Skin epidermis (tissue), 12 donors: ENCODE results near the gene ANKRD34A.

ENCODE experiments used
- H3K27ac ChIP-seq, 21 experiments: fragments of 200-600 bp; sonication (generic) in 11 of 21; one replicate each; pipeline ENCODE4 v1.5.0; 2020; ENCODE audit warnings: mild to moderate bottlenecking in 3 of 21, inconsistent platforms in 2 of 21, moderate library complexity in 2 of 21
- H3K4me3 ChIP-seq, 7 experiments: fragments of 200-600 bp; sonication (generic) in 2 of 7; one replicate each; pipeline ENCODE4 v1.5.0; 2020; ENCODE audit warnings: inconsistent platforms in 2 of 7, mild to moderate bottlenecking in 2 of 7, moderate library complexity in 1 of 7

Gene ANKRD34A

GRCh38 chr1:145977486-145978470 lies 13.4 kb upstream of the ANKRD34A start:
- peak overlapping the region in 20 of 21 experiments; percentile 80 to 98 (median 90) for H3K27ac ChIP-seq
- no peak overlapping the region for H3K4me3 ChIP-seq

GRCh38 chr1:145977016-145977415 lies 12.6 kb upstream of the ANKRD34A start:
- Histone ChIP-seq H3K27ac (peak overlapping the region in 12 of 21 experiments; percentile 41 to 98 (median 92)), H3K4me3 (no peak overlapping the region)

- H3K27ac ChIP-seq = peak overlapping the region in 1 of 21 experiments; percentile 10
Measured at GRCh38 chr1:145975216-145975615, 10.8 kb upstream of the ANKRD34A start.

DNA sequence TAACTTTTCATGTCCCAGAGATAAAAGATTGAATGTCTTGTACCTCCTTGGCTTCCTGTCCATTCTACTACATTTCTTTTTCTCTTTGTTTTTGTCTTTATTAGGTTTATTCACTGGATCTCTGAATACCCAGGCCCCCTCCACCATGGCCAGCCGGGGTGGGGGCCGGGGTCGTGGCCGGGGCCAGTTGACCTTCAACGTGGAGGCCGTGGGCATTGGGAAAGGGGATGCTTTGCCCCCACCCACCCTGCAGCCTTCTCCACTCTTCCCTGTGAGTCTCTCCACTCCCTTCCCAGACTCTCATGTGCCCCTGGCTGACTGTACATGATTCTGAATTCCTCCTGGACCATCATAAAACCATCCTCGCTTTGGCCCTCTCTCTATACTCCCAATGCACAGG lies 10.3 kb upstream of the ANKRD34A start:
- H3K4me3 ChIP-seq = no peak overlapping the region

More at GRCh38 chr1:145975216-145975615, 10.8 kb upstream of the ANKRD34A start:
- H3K4me3 ChIP-seq = no peak overlapping the region

GRCh38 chr1:145972580-145972979 lies 8.2 kb upstream of the ANKRD34A start:
- Histone ChIP-seq H3K27ac (no peak overlapping the region), H3K4me3 (no peak overlapping the region)

More for the DNA sequence above, 10.3 kb upstream of the ANKRD34A start:
- peak overlapping the region in 1 of 21 experiments; percentile 10 for H3K27ac ChIP-seq

GRCh38 chr1:145967288-145967687 lies 2.9 kb upstream of the ANKRD34A start:
- no peak overlapping the region for H3K27ac ChIP-seq
- H3K4me3 ChIP-seq = no peak overlapping the region

DNA sequence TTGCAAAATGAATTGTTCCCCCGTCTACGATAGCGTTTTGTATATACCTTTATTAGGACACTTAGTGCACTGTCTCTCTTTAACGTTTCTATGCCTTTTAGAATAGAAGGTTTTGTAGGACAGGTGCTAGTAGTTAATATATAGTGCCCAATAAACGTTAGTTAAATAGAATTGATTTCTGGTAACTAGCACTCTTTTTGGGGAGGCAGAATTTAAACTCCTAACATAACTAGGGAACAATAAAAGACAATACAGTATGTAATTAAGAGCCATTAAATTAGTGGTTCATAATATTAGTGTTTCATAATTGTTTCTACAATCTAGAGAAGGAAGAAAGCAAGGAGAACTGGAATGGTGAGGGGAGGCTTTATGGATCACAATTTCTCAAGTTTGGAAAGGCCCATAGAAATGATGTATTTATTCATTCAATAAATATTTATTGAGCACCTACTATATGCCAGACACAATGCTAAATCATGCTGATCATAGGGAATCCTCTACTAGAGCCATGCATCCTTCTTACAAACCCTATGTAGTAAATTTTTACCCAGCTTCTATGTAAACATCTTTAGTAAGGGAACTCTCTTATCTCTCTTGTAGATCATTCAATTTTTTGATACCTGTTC lies 857 bp upstream of the ANKRD34A start:
- peak overlapping the region; percentile 36 to 60 (median 51) for H3K4me3 ChIP-seq
- H3K27ac ChIP-seq = peak overlapping the region in 20 of 21 experiments; percentile 56 to 92 (median 85)

DNA sequence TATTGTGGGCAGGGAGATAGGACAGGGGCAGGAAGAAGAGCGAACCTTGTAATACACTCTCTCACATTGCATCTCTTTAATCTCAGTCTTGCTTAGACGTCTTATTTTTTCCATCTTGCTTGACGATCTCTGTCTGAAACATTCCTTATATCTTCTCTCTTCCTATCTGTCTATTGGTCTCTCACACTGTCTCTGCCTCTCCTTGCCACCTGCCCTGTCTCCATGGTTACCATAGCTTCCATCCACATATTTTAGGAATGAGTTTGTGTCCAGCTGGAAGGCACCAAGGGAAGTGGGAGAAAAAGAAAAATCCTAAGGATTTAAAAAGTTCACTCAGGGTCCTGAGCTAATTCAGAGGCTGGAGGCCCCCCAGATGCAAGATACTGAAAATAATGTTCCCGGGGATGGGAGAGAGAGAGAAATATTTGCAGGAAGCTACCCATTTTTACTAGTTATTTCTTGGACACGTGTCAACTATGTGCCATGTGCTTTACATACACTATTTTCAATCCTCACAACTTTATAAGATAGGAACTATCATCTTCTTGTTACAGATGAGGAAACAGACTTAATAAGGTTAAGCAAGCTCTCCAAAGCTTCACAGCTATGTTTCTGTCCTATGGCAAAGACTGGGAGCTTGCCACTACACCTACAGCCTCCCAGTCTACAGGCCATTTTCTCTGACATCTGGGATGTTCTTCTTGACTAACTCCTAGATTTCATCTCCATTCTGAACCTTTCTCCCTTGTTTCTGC lies 933 bp downstream of the ANKRD34A start:
- Histone ChIP-seq H3K4me3 (peak overlapping the region in 5 of 7 experiments; percentile 51 to 60 (median 56)), H3K27ac (peak overlapping the region in 20 of 21 experiments; percentile 56 to 92 (median 85))

DNA sequence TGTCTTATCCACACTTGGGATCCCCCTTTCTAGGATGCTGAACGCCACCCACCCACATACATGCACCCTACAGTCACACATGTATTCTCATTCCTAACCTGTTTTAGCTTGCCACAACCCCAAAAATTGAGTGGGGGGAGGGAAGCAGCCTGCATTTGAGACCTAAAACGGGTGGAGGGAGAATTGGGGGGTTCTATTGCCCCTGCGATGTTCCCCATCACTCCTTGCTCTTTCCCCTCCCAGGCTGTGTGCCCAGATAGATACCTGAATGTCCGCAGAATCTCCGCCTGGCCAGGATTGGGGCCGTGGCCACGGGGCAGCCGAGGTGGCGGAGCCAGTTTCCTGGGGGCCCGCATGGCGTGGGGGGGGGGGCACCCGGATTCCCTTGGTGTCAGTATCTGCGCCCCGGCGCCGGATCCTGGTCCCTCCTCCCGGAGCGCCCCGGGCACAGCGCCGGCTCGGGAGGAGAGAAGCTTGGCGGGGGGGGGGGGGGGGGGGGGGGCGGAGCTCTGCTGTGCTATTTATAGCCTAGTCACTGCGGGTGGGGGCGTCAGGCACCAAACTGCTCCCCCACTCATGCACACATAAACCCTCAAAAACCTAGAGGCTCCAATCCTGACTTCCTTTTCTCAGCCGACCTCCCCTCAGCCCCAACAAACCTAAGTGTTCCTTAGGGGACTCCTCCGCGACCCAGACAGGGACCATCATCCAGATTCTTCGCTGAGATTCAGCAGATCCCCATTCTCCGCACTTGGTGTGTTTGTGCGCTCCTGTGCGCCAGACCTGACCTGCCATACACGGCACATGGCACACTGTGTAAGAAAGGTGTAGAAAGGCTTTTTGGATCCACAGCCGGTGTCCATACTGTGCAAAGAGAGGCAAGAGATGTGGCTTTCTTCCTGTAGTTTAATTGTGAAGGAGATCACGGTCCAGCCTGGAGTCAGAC lies 1.9 kb downstream of the ANKRD34A start:
- Histone ChIP-seq H3K27ac (peak overlapping the region in 13 of 21 experiments; percentile 9 to 92 (median 53)), H3K4me3 (peak overlapping the region; percentile 44 to 56 (median 51))

DNA sequence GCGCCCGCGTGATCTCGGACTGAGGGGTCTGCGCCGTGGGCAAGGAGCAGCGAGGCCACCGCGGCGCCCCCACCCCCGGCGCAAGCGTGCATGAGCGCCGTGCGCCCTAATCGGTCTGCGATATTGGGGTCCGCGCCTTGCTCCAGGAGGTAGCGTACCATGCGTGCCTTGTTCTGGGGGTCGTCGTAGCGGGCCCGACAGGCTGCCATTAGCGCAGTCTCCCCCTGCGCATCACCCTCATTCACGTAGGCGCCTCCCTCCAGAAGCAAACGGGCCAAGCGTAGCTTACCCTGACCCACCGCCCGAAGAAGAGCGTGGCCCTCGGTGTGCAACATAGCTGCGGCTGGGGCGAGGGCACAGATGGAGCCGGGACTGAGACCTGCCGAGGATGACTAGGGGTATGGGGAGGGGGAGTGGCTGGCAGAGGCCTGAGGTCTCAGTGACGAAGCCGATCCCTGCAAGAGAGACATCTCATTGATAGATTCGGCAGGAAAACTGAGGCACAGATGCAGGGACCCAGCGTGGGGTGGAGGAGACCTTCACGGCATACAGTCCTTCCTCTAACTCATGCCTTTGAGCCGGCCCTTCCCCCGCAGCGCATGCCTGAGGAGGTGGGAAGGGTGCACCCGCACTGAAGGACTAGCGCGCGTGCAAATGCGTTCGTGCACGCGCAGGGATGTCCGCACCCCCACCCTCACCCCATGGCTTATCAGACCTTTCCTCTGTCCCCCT lies 2.8 kb downstream of the ANKRD34A start:
- H3K27ac ChIP-seq = peak overlapping the region in 15 of 21 experiments; percentile 40 to 92 (median 69)
- H3K4me3 ChIP-seq = peak overlapping the region; percentile 44 to 56 (median 51)

GRCh38 chr1:145961109-145961424 lies 3.3 kb downstream of the ANKRD34A start:
- Histone ChIP-seq H3K4me3 (peak overlapping the region; percentile 44 to 56 (median 51)), H3K27ac (peak overlapping the region in 19 of 21 experiments; percentile 30 to 92 (median 66))

GRCh38 chr1:145960468-145961108 lies 3.8 kb downstream of the ANKRD34A start:
- peak overlapping the region; percentile 44 to 56 (median 51) for H3K4me3 ChIP-seq

GRCh38 chr1:145959957-145960467 lies 4.4 kb downstream of the ANKRD34A start:
- H3K27ac ChIP-seq = peak overlapping the region in 20 of 21 experiments; percentile 30 to 92 (median 64)
- peak overlapping the region; percentile 44 to 56 (median 51) for H3K4me3 ChIP-seq

More at GRCh38 chr1:145960468-145961108, 3.8 kb downstream of the ANKRD34A start:
- peak overlapping the region in 20 of 21 experiments; percentile 30 to 92 (median 64) for H3K27ac ChIP-seq

DNA sequence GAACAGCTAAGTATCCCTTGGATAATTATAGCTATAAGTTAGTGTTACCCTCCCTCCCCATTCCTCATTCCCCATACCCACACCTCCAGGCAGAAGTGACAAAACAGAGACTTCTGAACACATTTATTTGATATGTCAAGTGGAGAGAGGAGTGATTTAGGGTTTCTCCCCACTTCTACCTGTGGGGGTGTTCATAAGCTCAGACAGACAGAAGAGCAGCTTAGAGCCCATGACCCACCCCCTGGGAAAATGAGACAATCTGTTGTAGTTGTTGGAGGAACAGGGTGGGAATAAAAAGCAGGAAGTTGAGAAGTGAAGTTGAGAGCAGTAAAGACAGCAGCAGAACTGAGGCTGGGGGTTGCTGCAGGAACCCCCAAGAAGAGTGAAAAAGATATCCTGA lies 5.0 kb downstream of the ANKRD34A start:
- Histone ChIP-seq H3K4me3 (no peak overlapping the region), H3K27ac (peak overlapping the region in 2 of 21 experiments; percentile 9 to 18)

DNA sequence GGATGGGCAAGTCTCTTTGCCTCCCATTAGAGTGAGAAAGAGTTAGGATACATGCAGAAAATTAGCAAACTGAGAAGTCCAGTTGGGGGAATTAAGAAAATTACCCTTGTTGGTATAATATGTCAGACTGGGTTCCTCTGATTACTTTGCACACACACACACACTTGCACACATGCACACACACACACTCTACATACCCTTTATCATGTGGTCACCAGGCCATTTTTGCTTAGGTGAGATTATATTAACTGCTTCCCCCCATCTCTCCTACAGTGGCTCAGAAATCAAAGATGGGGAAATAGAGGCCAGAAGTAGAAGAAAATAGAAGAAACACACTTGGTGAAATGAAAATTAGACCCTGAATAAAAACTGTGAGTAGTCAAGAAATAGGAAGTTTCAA lies 5.6 kb downstream of the ANKRD34A start:
- H3K4me3 ChIP-seq = no peak overlapping the region
- peak overlapping the region in 4 of 21 experiments; percentile 85 to 96 (median 92) for H3K27ac ChIP-seq

GRCh38 chr1:145957443-145958319 lies 6.7 kb downstream of the ANKRD34A start, which contains the start of gene LIX1L:
LIX1L (minus strand) TSS chr1:145958017; CDS start chr1:145957927, 90 bp downstream.
- Histone ChIP-seq H3K27ac (peak within 1 kb of the TSS; percentile 75 to 98 (median 89)), H3K4me3 (peak within 1 kb of the TSS; percentile 59 to 83 (median 74))
